ENCODE measurements around the gene NPRL2. TPM values are rescaled to one million over a fixed set of nuclear protein-coding genes. Genes with fewer than 3 reads are reported as not detected.

NPRL2 gene
- total RNA-seq, 1 experiment from 2014 or later: 14.0 TPM

- no peaks in the 10 kb centered on the region for H3K4me1 ChIP-seq
- peak within 1 kb of the TSS; percentile 23; the same call in 1 of the 2 replicates for H3K4me3 ChIP-seq
- no peak within 1 kb of the TSS for H3K27ac ChIP-seq
- no peaks in the 10 kb centered on the region for H3K27me3 ChIP-seq
- DNase-seq: peak; percentile 30 to 37
- no peaks in the 10 kb centered on the region for H3K36me3 ChIP-seq
- H3K9me3 ChIP-seq (replicated peaks): no peaks in the 10 kb centered on the region
These were observed 4.9 kb downstream of the NPRL2 start, which contains the start of gene ZMYND10 for GRCh38 chr3:50345586-50346234. Gene ZMYND10 (minus strand): TSS chr3:50345732. CDS start chr3:50345579, 153 bp downstream.

- Histone ChIP-seq H3K4me1 (no peaks in the 10 kb centered on the region), H3K27ac (no peak overlapping the region), H3K4me3 (no peak overlapping the region), H3K36me3 (no peaks in the 10 kb centered on the region), H3K27me3 (no peaks in the 10 kb centered on the region), H3K9me3 (replicated peaks) (no peaks in the 10 kb centered on the region)
- no peak for DNase-seq
These were observed 5.6 kb downstream of the NPRL2 start for GRCh38 chr3:50345008-50345407.

GRCh38 chr3:50342813-50343633 is 7.6 kb downstream of the NPRL2 start:
- no peak for DNase-seq
- Histone ChIP-seq H3K4me3 (no peak overlapping the region), H3K9me3 (replicated peaks) (no peaks in the 10 kb centered on the region), H3K27me3 (no peaks in the 10 kb centered on the region), H3K4me1 (no peaks in the 10 kb centered on the region), H3K27ac (no peak overlapping the region), H3K36me3 (no peaks in the 10 kb centered on the region)

GRCh38 chr3:50341996-50342650 is 8.5 kb downstream of the NPRL2 start:
- H3K36me3 ChIP-seq: no peaks in the 10 kb centered on the region
- H3K4me3 ChIP-seq: no peak overlapping the region
- no peak for DNase-seq
- H3K27me3 ChIP-seq: no peaks in the 10 kb centered on the region
- H3K9me3 ChIP-seq (replicated peaks): no peaks in the 10 kb centered on the region
- H3K27ac ChIP-seq: no peak overlapping the region
- no peaks in the 10 kb centered on the region for H3K4me1 ChIP-seq

GRCh38 chr3:50341537-50341936 is 9.0 kb downstream of the NPRL2 start:
- no peak overlapping the region for H3K27ac ChIP-seq
- no peaks in the 10 kb centered on the region for H3K27me3 ChIP-seq
- H3K9me3 ChIP-seq (replicated peaks): no peaks in the 10 kb centered on the region
- no peaks in the 10 kb centered on the region for H3K4me1 ChIP-seq
- no peak for DNase-seq
- no peaks in the 10 kb centered on the region for H3K36me3 ChIP-seq
- no peak overlapping the region for H3K4me3 ChIP-seq

- Histone ChIP-seq H3K36me3 (no peaks in the 10 kb centered on the region), H3K4me3 (no peak within 1 kb of the TSS), H3K27ac (no peak within 1 kb of the TSS), H3K9me3 (replicated peaks) (no peaks in the 10 kb centered on the region), H3K4me1 (peaks cover 3% of the 10 kb centered on the region; the same call in 1 of the 2 replicates), H3K27me3 (no peaks in the 10 kb centered on the region)
- no peak for DNase-seq
These were observed 9.9 kb downstream of the NPRL2 start, which contains the start of gene RASSF1 for GRCh38 chr3:50340448-50341329. Gene RASSF1 (minus strand): TSS chr3:50340836. CDS start chr3:50340805, 31 bp downstream.

GRCh38 chr3:50340147-50340447 is 10.5 kb downstream of the NPRL2 start:
- DNase-seq: no peak
- H3K36me3 ChIP-seq: no peaks in the 10 kb centered on the region
- no peak overlapping the region for H3K4me3 ChIP-seq
- H3K4me1 ChIP-seq: peaks cover 4% of the 10 kb centered on the region; the same call in 1 of the 2 replicates
- no peaks in the 10 kb centered on the region for H3K9me3 ChIP-seq (replicated peaks)
- no peaks in the 10 kb centered on the region for H3K27me3 ChIP-seq
- H3K27ac ChIP-seq: no peak overlapping the region

- no peak overlapping the region for H3K27ac ChIP-seq
- no peaks in the 10 kb centered on the region for H3K9me3 ChIP-seq (replicated peaks)
- H3K27me3 ChIP-seq: no peaks in the 10 kb centered on the region
- H3K4me1 ChIP-seq: peaks cover 4% of the 10 kb centered on the region; the same call in 1 of the 2 replicates
- no peak overlapping the region for H3K4me3 ChIP-seq
- DNase-seq: no peak
- no peaks in the 10 kb centered on the region for H3K36me3 ChIP-seq
These were observed 11.0 kb downstream of the NPRL2 start for GRCh38 chr3:50339485-50340146.

- Histone ChIP-seq H3K4me1 (peaks cover 4% of the 10 kb centered on the region; the same call in 1 of the 2 replicates), H3K27me3 (no peaks in the 10 kb centered on the region), H3K9me3 (replicated peaks) (no peaks in the 10 kb centered on the region), H3K27ac (no peak overlapping the region), H3K36me3 (no peaks in the 10 kb centered on the region), H3K4me3 (no peak overlapping the region)
- DNase-seq: no peak
These were observed 11.6 kb downstream of the NPRL2 start for GRCh38 chr3:50338965-50339364.

GRCh38 chr3:50337175-50337861 is 13.3 kb downstream of the NPRL2 start:
- no peaks in the 10 kb centered on the region for H3K9me3 ChIP-seq (replicated peaks)
- DNase-seq: peak; percentile 98 to 99
- H3K27me3 ChIP-seq: no peaks in the 10 kb centered on the region
- peaks cover 4% of the 10 kb centered on the region; the same call in 1 of the 2 replicates for H3K4me1 ChIP-seq
- peak overlapping the region; percentile 79 for H3K4me3 ChIP-seq
- peak overlapping the region; percentile 67 for H3K27ac ChIP-seq
- H3K36me3 ChIP-seq: 0 out of 2 replicates have a peak, but pooled peaks cover under 1% of the 10 kb centered on the region

GRCh38 chr3:50336452-50337174 is 14.0 kb downstream of the NPRL2 start:
- peaks cover 4% of the 10 kb centered on the region; the same call in 1 of the 2 replicates for H3K4me1 ChIP-seq
- DNase-seq: peak in 1 of 2 experiments; percentile 38
- H3K27ac ChIP-seq: peak overlapping the region; percentile 67

GRCh38 chr3:50334339-50335075 is 16.1 kb downstream of the NPRL2 start:
- Histone ChIP-seq H3K27ac (no peak overlapping the region), H3K4me1 (peaks cover 4% of the 10 kb centered on the region; the same call in 1 of the 2 replicates), H3K9me3 (replicated peaks) (no peaks in the 10 kb centered on the region), H3K36me3 (peaks cover 23% of the 10 kb centered on the region; the same call in 1 of the 2 replicates), H3K4me3 (no peak overlapping the region), H3K27me3 (no peaks in the 10 kb centered on the region)
- no peak for DNase-seq

More at GRCh38 chr3:50336452-50337174, 14.0 kb downstream of the NPRL2 start:
- H3K9me3 ChIP-seq (replicated peaks): no peaks in the 10 kb centered on the region
- no peaks in the 10 kb centered on the region for H3K27me3 ChIP-seq
- H3K36me3 ChIP-seq: peaks cover 6% of the 10 kb centered on the region; the same call in 1 of the 2 replicates
- H3K4me3 ChIP-seq: peak overlapping the region; percentile 79

Measured in SJCRH30 (cell line).